HG03196 (cell line): Measurements from ENCODE around the gene TACC2.

Experiments used
- ATAC-seq: cut with Tn5 transposase; IDR thresholded peaks from one replicate; pipeline ENCODE4 v1.9.1; 2021; ENCODE audit not compliant: unreplicated experiment

Gene TACC2

DNA sequence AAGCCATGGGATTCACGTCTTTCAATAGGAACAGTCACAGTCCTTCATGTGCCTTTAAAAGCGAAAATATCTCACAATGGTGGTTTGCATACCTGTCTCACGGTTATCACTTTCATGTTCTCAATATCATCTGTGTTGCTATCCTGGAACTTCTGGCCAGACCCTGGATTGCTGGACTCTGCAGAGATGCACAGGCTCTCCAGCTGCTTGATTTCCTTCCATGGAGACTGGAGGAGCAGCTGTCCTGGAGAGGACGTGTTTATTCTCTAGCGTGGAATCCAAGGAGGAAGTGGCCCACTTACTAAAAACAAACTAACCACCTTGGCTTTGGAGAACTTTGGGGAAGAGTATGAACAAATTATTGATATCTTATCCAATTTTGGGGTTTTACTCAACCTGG, 298.6 kb downstream of the TACC2 start:
- ATAC-seq = no peak

GRCh38 chr10:122288262-122288661, 299.3 kb downstream of the TACC2 start:
- no peak for ATAC-seq

GRCh38 chr10:122288917-122289316, 300.0 kb downstream of the TACC2 start:
- ATAC-seq = no peak

- no peak for ATAC-seq
Observed at GRCh38 chr10:122290334-122290733, 301.4 kb downstream of the TACC2 start.

GRCh38 chr10:122290833-122291532, 302.0 kb downstream of the TACC2 start:
- ATAC-seq = no peak

DNA sequence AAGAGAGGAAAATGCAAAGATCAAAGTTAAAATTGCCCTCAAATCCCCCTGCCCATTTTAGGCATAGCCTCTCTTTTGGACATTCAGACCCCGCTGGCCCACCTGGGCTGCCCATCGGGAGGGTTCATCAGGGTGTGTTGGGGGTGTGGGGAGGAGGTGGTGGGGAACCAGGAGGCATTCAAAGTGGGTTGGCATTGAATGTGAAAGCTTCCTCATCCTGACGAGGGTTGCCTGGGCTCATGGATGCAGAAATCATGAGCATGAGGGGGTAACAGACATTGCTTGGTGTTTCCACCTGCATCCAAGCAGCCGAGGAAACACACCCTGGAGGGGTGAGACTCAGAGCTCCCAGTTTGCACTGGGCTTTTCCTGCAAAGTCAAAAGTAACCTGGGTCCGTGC, 302.8 kb downstream of the TACC2 start:
- ATAC-seq = no peak

DNA sequence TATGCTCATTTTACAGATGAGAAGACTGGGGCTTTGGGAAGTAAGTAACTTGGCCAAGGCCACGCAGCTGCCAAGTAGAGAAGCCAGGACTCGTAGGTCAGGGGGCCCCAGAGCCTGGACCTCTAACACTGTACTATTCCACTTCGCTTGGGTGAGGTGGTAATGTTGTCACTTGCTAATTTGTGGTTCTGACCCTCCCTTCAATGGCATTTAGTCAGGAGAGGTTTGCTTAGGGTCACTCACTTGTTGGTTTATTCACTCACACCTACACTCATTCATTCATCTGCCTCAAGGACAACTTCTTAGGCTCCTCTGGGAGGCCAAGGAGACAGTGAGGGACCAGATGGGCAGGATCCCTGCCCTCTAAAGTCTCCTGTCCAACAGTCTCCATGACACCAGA, 303.4 kb downstream of the TACC2 start:
- no peak for ATAC-seq

- no peak for ATAC-seq
Observed at GRCh38 chr10:122293156-122293960, 304.4 kb downstream of the TACC2 start.

- no peak for ATAC-seq
Observed at GRCh38 chr10:122293961-122294380, 305.0 kb downstream of the TACC2 start.

DNA sequence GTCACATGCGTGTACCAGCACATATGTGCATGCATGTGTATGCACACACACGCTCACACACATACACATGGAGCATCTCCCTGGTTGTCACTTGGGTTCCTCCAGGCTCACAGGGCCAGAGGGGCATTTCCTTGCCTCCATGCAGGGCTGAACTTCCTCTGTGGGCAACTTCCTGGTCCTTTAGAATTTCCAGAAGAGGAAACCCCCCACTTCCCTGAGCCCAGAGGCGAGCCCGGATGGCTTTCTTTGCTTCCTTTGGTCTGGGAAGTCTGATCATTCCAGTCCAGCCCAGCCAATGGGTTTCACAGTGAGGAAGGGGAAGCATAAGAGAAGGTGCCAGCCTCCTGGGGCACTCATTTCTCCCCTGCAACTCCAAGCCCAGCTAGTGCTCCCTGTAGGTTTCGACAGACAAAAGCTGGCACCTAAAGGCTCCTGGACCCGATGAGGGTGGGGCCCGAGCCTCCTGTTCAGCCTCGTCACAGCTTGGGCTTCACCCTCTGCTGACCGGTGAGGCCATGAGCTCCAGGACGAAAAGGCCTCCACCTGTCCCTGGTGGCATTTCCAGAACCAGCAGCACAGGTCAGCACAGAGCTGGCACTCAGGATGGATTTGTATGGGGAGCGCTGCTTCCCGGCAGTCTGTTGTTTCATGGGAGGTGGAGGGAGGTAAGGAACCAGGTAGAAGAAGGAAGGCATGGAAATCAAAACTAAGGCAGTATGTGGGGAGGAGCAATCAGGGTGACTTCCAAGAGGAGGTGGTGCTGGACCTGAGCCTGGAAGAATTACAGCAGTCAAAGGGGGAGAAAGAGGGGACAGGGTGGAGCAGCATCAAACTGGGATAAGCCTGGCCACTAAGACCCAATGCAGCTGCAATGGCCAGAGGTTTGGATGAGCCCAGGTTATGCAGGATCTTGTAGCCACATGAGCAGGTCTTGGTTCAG, 305.8 kb downstream of the TACC2 start:
- no peak for ATAC-seq

GRCh38 chr10:122295451-122295809, 306.5 kb downstream of the TACC2 start:
- no peak for ATAC-seq

DNA sequence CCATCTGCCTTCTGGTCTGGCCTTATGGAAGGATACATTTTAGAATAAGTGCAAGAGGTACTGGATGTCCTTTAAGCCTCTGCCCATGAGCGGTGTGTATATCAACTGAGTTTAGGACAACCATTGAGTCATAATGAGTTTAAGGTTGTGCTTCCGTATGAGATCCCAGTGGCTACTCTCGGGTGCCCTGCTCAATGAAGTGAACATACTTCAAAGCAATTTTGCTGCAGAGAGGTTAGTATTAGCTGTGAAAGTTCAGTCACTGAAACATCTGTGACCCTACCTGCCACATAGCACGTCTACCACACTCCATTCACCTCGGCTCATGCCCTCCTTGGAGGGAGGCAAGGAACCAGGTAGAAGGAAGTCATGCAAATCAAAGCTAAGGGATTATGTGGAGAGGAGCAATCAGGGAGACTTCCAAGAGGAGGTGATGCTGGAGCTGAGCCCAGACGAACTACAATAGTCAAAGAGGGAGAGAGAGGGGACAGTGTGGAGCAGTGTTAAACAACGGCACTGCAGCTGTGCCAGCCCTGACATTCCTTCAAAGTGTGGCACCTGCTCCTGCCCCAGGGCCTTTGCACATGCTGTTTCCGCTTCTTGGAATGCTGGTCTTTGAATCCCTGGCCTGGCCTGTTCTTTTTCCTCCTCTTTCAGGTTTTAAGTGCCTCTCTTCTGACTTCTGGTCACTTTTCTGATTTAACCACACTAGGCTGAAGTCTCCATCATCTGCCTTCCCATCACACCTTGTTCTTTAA, 307.6 kb downstream of the TACC2 start:
- ATAC-seq = no peak

- no peak for ATAC-seq
Observed at GRCh38 chr10:122297583-122297982, 308.6 kb downstream of the TACC2 start.

DNA sequence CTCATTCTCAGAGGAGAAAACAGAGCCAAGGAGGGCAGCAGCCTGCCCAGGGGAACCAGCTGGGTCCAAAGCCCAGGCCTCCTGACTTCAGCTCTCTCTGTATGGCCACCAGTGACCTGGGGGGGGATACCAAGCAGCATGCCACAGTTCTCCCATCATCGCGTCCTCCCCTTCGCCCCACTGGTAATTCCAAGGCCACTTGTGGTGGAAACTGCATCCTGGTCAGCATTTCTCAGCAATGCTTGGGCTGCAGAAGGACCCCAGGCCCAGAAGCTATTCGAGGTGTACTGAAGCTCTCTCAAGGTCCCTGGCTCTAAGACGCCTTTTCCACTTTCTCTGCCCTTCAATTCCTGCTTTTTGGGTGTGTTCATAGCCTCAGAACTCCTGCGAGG, 309.2 kb downstream of the TACC2 start:
- ATAC-seq = no peak

GRCh38 chr10:122298598-122299301, 309.8 kb downstream of the TACC2 start:
- ATAC-seq = peak; percentile 66

DNA sequence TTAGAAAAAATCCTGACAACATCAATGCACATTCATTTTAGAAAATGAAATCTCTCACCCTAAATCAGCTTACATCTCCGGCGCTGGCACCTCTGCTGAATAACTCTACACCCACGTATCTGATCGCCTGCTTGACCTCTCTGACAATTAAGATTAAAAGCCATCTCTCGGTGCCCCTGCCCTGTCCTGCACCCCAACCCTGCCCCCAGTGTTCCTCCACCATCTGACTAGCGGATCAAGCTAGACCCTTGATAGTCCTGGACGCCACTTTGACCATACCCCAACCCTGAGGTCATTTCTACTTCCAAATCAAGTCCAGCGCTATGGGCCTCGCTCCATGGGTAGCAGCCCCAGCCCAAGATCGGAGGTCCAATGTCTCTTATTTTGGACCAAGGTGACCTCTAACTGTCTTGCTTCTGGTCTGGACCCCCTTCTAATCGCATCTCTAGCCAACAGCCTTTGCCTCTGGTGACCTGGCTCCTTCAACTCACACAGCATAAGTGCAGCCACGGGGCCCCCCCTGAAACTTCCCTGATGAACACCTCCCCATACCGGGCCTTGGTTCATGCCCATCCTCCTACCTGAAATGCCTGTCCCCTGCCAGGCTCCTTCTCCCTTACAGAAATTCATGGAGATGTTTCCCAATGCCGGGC, 310.6 kb downstream of the TACC2 start:
- ATAC-seq = no peak

- ATAC-seq = no peak
Observed at GRCh38 chr10:122301055-122301810, 312.3 kb downstream of the TACC2 start.

DNA sequence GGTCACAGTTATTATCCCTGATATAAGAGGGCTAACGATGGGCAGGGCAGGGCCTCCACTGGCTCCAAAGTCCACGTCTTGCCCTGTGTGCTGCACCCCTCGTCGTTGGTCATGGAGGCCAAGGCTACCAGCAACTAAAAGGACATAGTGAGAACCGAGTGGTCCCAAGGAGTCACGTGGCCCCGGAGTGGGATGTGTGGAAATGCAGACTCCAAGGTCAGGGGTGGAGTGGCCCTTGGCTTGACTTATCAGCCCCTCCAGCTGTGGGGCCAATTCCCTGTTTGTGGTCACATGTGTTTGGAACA, 312.8 kb downstream of the TACC2 start:
- no peak for ATAC-seq

GRCh38 chr10:122302315-122302714, 313.4 kb downstream of the TACC2 start:
- ATAC-seq = no peak
